Measurements from ENCODE around the gene GAS2L2.

Gene GAS2L2

DNA sequence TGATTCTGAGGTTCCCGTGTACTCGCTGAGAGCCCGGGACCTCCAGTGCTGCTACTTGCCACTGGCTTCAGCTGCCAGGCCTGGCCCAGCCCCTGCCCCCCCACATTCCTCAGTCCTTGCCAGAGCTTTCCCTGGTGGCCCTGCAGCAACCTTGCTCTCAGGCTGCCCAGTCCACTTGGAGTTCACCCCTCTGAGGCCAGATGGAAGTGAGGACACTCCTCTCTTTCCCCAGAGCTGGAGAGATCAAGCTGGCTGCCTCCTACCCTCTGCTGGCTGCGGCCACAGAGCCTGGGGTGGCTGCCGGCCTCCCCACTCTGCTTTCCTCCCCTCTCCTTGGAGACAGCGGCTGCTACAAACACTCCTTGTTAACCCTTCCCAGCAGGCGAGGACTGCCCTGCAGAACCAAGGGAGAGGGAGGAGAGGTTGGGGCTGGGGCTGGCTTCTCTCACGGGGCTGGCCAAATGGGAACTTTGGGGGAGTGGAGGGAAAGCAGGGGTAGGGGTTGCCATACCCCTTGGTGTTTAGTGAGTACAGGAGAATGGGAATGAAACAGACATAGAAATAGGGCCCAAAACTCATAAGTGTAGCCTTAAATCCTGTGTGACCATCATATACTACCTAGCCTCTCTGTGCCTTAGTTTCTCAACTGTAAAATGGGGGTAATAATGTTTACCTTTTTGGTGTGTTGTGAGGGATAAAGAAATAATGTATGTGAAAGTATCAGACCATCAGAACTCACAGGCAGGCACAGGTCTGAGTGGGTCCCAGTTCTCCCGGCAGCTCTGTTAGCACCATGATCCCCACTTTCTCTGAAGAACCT is at the start of gene GAS2L2:
Gene GAS2L2 (minus strand): TSS at position 295 of the 820 bp plus-strand sequence. CDS start 389 bp downstream, outside the sequence.
- DNase-seq: no peak

DNA sequence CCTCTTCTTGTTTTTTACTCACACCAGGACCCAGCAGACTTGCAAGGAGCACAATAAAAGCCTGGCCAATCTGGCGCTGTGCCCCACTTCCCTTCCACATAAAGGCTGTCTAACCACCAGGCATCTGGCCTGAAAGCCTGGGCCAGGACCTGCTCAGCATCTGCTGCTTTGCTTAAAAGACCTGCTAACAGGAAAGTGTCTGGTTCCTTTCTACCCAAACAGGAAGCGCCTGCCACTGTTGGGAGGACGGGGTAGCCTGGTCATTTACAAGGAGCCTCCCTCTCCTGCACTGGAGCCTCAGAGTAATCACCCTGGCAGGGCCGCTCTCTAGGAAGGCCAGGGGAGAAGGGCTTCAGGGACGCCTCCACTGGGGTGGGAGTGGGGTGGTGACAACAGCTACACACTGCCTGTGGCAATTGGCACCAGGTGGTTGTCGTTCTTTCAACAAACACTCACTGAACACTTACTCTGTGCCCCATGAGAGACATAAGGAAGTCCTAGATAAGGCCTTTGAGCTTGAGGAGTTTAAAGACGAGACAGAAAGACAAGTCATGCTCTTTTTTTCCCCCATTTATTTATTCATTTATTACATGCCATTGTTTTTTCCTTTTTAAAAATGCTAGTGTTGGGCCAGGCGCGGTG is 48.7 kb upstream of the GAS2L2 start:
- DNase-seq: no peak

DNA sequence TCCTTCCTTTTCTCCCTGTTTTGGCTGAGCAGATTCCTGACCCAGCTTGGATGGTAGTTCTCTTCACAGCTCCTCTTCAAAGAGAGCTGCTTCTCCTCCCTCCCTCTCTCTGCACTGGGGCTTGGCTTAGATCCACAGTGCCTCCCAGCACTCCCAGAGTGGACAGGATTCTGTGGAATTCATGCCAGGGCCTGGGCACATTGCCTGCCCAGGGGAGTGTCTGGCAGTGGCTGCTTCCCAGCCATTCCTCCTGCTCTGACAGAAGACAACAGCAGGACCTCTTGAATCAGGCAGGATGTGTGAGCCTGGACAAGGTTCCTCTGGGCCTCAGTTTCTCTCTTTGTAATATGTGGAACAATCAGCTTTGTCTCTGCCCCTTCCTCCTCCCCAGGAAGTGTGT is 46.9 kb upstream of the GAS2L2 start:
- DNase-seq: no peak

DNA sequence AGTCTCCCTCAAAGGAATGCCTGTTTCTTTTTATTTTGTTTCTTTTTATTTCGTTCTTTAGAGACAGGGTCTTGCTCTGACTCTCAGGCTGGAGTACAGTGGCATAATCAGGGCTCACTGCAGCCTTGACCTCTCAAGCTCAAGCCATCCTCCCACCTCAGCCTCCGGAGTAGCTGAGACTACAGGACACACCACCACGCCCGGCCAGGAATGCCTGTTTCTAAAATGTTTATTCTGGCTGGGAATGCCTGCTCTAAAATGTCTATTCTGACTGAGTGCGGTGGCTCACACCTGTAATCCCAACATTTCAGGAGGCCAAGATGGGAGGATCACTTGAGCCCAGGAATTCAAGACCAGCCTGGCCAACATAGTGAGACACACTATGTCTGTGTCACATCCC is 44.9 kb upstream of the GAS2L2 start:
- no peak for DNase-seq

DNA sequence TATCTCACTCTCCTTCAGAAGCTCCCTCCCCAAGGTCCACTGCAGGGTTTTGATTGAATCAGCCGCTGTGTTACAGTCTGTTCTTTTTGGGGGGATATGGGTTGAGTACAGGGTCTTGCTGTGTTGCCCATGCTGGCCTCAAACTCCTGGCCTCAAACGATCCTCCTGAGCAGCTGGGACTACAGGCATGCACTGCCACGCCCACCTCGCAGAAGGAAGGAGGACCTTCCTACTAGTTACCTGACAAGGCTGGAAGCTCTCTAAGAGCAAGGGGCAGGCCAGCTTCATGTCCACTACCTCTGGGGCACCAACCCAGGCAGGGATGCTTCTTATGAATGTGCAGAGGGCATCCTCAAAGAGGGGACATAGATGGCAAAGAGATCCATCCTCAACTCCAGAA is 44.3 kb upstream of the GAS2L2 start:
- DNase-seq: no peak

DNA sequence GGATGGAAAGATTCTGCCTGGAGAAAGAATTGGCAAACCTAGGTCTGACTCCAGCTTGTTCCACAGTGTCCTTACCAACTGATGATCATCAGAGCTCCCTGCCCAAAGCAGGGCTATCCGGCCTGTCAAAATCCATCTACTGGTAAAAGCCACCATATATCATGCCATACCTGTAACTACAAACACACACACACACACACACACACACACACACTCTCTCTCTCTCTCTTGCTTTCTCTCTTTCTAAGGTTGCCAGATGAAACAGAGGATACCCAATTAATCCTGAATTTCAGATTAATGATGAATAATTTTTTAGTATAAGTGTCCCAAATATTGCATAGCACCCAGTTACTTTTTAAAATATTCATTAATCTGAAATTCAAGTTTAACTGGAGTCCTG is 43.9 kb upstream of the GAS2L2 start:
- DNase-seq: no peak

DNA sequence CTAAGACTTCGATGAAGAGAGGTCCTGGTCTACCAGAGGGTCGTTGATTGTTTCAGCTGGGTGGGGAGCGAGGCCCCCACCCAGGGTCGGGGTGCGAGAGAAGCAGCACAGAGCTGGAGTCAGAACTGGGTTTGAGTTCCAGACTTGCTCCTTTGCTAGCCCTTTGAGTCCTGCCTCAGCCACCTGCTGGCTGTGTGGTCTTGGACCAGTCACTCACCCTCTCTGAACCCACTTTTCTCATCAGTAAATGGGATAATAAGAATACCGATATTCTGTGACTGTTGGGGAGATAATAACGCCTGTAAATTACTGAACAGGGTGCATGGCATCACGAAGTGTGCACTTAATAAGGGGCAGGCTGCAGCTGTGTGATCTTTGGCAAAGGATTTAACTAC is 42.8 kb upstream of the GAS2L2 start:
- no peak for DNase-seq

DNA sequence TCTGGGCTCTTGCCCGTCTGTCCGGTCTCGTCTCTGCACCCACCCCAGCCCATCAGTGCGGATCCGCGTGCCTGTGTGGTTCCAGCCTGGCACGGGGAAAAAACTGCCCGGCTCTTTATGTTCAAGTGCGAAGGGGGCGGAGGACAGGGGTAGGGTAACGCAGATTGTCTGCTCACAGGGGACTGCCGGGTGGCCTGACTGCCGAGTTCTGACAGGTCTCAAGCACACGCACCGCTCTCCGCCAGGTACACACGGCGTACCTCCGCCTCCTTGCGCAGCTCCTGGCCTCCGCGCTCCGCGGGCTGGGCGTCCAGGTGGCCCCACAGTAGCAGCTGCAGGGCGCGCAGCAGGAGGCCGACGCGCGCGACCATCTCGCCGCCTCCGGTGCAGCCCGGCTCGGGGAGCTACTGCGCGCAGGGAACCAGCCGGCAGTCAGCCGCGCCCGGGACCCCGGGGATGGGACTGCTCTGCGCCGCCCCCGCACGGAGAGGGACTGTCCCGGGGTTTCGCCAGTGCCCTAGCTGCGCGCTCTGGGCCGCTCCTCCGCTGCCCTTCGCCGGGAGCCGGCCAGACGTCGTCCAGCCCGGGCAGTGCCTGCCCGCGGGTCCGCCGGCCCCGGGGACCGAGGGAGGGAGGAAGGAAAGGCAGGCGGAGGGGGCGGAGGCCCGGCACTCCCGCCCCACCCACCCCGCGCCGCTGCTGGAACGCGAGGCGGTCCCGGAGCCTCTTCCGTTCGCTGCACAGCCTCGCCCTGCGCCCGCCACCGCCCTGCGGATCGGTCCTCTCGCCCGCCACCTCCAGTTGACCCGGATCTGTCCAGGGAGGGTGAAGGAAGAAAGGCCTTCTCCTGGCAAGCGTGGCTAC is 42.2 kb upstream of the GAS2L2 start, which contains the start of gene MMP28:
Gene MMP28 (minus strand): TSS at position 635 of the 864 bp plus-strand sequence. CDS start 264 bp downstream, at position 371.
- peak; percentile 48 for DNase-seq

DNA sequence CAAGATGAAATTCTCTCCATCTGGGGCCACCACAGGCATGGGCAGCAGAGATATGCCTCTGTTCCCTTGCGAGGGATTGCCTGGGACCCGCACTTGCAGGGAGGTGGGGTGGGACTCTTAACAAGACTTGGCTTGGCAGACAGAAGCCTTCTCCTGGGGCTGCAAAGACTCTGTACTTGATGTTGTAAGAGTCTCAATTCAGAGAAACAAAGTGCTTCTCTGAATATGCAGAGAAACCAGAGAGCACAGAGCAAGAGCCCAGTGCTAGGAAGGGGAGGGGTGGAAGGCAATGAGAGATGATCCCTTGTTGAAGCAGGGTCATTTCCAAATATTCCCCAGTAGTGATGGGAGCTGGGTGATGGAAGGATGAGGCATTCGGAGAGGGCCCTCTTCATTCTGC is 40.2 kb upstream of the GAS2L2 start:
- no peak for DNase-seq

DNA sequence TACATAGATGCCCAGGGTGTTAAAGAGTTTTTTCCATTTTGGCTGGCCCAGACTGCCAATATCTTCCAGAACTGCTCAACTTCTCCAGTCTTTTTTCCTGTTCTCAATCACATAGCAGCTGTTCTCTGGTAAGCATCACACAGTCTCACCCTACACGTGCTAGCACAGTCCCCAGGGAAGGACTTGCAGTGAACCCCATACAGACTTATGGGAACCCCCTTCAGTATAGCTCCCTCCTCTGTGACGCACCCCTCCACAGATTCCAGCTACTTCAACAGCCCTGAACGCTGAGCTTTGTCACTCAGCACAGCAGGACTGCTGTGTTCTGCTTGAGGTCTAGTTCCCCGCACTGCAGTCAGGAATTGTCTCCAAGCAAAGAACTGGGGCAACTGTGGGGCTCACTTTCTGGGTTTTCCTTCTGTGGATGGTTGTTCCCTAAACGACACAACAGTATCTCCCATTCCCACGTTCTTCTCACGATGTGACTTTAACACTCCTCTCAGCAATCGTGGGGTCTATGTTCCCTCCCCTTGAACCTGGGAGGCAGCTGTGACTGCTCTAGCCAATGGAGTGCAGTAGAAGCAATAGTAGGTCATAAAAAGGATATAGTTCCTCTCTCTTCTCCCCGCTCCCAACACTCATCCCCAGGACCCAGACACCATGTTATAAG is 38.8 kb upstream of the GAS2L2 start:
- DNase-seq: no peak

DNA sequence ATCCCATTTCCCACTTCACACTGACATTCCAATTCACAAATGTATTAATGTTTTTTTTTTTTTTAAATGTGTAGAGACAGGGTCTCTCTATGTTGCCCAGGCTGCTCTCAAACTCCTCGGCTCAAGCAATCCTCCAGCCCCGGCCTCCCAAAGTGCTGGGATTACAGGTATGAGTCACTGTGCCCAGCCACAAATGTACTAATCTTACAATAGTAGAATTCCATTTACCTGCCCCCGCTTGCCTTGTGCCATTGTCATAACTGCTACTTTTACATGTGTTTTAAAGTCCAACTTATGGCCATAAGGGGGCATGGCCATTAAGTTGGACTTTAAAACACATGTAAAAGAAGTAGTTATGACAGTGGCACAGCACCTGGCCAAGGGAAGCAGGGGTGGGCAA is 37.8 kb upstream of the GAS2L2 start:
- DNase-seq: no peak

DNA sequence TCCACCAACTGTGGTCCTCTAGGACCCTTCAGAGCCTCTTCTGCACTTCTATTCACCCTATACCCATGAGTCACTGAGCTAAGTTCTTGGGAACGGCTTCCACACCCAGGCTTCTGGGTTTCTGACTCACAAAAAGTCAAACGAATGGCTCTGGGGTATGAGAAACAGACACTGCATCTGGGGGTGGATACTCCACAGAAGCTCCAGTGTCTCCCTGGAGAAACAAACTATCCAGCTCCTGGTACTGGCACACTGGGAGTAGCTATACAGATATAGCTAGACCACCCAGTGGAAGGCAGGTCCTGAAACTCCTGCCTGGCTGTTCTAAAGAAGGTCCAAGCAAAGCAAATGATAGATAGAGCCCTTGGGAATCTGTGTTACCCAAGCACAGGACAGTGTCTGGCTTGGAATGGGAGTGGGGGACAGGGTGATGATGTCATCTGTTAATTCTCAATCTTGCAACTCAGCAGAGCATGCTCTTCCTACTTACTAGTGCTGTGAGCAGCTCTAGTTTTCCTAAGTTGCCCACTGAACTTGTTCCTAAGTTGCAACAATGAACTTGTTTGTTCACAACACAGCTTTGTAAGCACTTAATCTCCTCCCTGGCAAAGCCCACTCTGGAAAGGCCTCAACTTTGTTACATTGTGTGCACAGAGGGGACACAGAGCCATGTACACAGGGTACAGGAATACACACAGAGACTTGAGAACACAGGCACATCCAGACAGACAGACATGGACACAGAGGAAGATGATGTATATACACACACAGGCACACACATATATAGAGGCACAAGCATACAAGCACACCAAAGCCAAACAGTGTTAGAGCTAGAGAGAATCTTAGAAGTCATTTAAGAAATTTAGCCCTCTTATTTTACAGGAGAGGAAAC is 35.7 kb upstream of the GAS2L2 start:
- DNase-seq: no peak

DNA sequence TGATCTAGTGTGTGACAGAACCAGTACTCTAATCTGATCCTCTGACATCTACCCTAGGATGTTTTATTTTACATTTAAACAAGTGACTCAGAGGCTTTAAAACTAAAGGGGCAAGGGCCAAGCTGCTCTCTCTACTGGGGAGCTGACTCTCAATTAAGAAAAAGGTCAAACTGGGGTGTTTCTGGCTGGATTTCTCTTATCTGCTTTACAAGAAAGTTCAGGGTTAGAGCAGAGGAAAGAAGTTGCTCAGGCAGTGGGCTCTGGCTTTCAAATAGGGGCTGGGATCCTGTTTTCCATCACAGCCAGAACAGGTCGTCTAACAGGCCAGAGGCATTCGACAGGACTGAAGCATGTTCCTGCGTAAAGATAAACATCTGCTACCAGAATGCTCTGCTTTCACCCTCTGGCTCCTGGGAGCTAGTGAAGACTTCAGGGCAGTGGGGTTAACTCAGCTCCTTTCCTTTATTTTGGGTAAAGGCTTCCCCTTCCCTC is 33.9 kb upstream of the GAS2L2 start:
- DNase-seq: no peak

DNA sequence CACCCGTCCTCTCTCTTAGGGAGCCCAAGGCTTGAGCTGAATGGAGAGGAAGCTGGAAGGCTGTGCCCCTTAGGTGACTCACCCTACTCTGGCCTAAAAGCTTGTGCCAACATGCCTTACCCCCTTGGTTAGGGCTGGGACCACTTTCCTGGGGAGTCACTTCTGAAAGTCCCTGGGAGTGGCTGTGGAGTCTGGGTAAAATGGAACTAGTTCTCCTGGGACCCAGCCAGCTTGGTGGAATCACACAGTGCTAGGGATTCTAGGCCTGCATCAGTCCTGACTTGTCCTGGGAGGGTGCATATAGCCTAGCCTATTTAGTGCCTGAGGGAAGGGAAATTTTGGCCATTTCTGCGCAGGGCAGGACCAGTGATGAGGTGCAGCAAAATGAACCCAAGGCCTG is 31.9 kb upstream of the GAS2L2 start:
- no peak for DNase-seq

DNA sequence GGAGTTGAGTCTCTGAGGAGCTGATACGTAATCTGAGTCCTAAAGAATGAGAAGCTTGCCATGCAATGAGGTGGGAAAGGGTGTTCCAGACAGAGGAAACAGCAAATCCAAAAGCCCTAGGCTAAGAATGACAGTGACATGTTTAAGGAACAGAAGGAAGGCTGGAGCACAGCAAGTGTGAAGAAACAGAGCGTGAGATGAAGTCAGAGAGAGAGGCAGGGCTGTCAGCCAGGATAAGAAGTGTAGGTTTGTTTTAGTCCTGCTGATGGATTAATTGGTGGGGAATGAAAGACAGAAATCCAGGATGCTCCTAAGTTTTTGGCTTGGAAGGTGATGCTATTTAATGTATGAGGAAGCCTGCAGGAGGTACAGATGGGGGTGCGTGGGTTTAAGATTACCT is 27.9 kb upstream of the GAS2L2 start:
- no peak for DNase-seq

DNA sequence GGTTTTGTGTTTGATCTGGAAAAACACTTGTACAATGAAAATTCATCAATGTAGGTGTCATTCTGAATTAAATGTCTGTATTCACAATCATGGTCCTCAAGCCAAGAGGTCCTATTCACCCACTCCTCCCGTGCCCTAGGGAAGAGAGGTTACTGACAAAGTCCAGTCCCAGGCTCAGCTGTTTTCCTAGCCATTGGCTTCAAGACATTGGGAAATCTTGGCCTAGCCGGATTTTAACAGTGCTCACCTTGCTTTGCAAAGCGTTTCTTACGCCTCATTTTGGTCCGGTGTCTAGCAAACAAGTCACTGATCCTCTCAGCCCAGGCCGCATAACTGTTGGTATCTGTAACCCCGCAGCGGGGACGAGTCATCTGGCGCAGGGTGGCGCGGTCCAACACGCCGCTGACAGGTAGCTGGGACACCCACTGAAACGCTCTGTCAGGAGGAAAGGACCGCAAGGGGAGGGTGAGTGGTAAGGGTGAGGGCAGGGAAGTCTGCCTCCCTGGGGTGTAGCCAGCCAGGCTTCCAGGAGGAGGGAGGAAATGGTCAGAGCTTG is 25.7 kb upstream of the GAS2L2 start:
- DNase-seq: no peak

DNA sequence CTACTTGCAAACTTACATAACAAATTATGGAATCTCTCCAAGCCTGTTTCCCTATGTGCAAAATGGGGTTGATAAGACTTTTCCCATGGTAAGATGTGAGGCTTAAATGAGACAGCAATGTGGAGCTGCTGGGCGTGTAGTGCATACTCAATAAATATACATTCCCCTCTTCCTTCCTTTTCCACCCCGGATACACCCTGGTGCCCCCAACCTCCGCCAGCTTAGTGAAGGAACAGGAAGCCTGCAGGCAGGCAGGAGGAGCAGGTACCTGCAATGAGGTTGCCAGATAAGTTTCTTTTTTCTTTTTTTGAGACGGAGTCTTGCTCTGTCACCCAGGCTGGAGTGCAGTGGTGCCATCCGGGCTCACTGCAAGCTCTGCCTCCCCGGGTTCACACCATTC is 22.5 kb upstream of the GAS2L2 start:
- DNase-seq: no peak

DNA sequence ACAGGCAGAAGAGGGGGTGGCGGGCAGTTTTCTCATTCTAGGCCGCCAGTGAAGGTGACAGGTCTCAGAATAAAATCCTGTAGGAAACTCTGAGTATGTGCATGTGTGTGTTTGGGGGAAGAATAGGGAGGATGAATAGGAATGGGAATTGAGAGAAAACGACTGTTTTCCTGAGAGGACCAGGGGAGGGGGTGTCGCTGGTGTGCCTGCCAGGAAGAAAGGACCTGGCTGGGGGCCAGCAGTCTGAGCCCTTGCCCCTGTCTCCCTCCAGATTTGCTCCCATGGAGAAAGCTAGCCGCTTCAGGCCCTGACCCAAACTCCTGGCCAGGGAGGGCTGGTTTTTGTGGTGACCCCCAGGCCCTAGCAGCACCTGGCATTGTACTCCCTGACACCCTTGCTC is 22.0 kb upstream of the GAS2L2 start:
- no peak for DNase-seq

DNA sequence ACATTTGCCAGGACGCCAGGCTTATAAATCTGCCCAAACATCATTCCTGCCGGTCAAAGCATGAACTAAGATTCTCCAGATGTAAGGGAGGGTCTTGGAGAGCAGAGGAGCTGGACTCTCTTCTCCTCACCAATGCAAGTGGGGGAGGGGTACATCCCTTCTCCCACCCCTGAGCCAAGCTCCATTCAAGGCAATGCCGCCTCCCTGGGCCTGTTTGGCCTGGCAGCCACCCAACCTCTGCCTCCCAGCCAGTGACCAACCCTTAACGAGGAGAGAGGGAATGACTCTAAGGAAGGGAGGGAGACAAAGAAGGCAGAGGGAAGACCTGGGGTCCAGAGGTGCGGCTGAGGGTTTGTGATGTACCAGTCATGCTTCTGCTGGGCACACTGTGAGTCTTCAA is 21.5 kb upstream of the GAS2L2 start:
- no peak for DNase-seq

DNA sequence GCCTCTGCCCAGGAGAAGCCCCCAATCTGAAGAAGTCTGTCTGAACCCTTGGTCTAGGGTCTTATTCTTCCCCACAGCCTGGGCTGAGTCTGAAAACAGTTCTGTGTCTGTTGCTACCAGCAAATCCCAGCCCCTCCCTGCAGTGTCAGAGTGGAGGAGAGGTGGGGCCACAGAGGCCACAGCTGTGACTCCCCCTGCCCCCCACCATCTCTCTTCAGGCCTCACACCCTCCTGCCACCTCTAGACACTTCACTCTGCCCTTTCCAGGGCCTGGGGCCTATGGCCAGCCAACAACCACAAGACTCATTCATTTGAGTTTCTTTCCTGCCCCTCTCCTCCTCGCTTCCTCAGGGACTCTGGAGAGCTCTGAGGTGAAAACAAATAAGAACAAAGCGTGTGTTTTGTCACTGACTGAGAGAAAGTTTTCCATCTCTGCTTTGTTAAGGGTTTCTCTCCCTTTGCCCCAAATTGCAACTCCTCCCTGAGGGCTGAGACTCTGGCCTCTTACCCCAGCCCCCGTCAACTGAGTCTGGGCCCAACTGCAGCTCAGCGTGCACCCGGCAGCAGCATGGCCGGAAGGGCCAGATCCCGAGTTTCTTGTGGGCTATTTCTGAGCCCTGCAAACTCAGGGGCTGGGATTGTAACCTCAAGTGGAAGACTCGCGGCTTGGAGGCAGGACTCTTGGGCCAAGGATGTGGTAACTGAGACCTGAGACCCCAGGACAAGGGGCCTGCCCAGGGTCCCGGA is 20.8 kb upstream of the GAS2L2 start:
- no peak for DNase-seq

DNA sequence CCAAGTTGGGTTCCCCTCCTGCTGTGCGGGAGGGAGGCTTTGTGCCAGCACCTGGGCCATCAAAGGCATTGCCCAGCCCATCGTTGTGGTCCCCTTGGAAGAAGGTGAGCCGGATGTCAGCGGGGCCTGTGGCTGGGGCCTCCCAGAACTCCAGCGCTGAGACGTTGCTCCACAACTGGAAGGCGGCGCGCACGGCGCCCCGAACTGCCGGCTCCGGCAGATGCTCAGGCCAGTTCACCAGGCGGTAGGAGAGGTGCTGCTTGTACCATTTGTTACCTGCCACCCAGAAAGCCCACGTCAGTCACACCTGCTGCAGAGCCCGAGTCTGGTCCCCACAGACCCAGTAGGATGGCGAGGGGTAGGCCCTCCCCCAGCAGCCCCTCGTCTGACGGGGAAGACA is 20.1 kb upstream of the GAS2L2 start:
- no peak for DNase-seq
